Measurements from ENCODE around the gene TGIF1. TPM values are rescaled to one million over a fixed set of nuclear protein-coding genes. Genes with fewer than 3 reads are reported as not detected.

Gene TGIF1
- total RNA-seq, 4 donors from 2014 or later = 87.5 to 114 (median 106) TPM

GRCh38 chr18:3415110-3415509 lies 34.9 kb upstream of the TGIF1 start:
- intact Hi-C loops (cut with DNase I; ENCODE audit: low total_unique reads) = no loop called here
- no peak for DNase-seq (ENCODE audit: low spot score in 2 of 2)
- 93 to 95% methylated on average over 11 of the region's 11 CpGs for WGBS, 2 donors

GRCh38 chr18:3418083-3418482 lies 31.9 kb upstream of the TGIF1 start:
- 83 to 90% methylated on average over 2 of the region's 2 CpGs for WGBS, 2 donors
- intact Hi-C loops (cut with DNase I; ENCODE audit: low total_unique reads) = no loop called here
- TF ChIP-seq POLR2A (IDR thresholded peaks at IDR 0.05) = no peak
- no peak for TF ChIP-seq CTCF (IDR thresholded peaks at IDR 0.05)
- no peak overlapping the region for H3K4me3 ChIP-seq (ENCODE audit: low read depth, poor library complexity, severe bottlenecking)
- DNase-seq (ENCODE audit: low spot score in 2 of 2) = no peak

More at GRCh38 chr18:3415110-3415509, 34.9 kb upstream of the TGIF1 start:
- TF ChIP-seq POLR2A (IDR thresholded peaks at IDR 0.05) (no peak), CTCF (IDR thresholded peaks at IDR 0.05) (no peak)
- H3K4me3 ChIP-seq (ENCODE audit: low read depth, poor library complexity, severe bottlenecking) = no peak overlapping the region

DNA sequence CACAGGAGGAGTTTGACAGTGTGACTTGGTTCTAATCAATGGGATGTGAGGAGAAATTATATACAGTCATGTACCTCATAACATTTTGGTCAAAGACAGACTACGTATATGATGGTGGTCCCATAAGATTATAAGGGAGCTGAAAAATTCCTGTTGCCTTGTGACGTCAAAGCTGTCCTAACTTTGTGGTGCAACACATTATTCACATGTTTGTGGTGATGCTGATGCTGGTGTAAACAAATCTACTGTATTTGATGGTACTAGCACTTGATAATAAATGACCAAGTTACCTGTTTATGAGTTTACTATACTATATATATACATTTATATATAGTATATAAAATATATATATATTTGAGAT lies 29.1 kb upstream of the TGIF1 start:
- WGBS, 2 donors = 93 to 97% methylated on average over 2 of the region's 2 CpGs
- H3K4me3 ChIP-seq (ENCODE audit: low read depth, poor library complexity, severe bottlenecking) = no peak overlapping the region
- TF ChIP-seq POLR2A (IDR thresholded peaks at IDR 0.05) (no peak), CTCF (IDR thresholded peaks at IDR 0.05) (no peak)
- DNase-seq (ENCODE audit: low spot score in 2 of 2) = no peak
- intact Hi-C loops (cut with DNase I; ENCODE audit: low total_unique reads) = no loop called here

- 95 to 97% methylated on average over 10 of the region's 10 CpGs for WGBS, 2 donors
- TF ChIP-seq POLR2A (IDR thresholded peaks at IDR 0.05) = no peak
- TF ChIP-seq CTCF (IDR thresholded peaks at IDR 0.05) = no peak
- intact Hi-C loops (cut with DNase I; ENCODE audit: low total_unique reads) = no loop called here
- no peak overlapping the region for H3K4me3 ChIP-seq (ENCODE audit: low read depth, poor library complexity, severe bottlenecking)
- no peak for DNase-seq (ENCODE audit: low spot score in 2 of 2)
Measured at GRCh38 chr18:3422905-3423304, 27.1 kb upstream of the TGIF1 start.

DNA sequence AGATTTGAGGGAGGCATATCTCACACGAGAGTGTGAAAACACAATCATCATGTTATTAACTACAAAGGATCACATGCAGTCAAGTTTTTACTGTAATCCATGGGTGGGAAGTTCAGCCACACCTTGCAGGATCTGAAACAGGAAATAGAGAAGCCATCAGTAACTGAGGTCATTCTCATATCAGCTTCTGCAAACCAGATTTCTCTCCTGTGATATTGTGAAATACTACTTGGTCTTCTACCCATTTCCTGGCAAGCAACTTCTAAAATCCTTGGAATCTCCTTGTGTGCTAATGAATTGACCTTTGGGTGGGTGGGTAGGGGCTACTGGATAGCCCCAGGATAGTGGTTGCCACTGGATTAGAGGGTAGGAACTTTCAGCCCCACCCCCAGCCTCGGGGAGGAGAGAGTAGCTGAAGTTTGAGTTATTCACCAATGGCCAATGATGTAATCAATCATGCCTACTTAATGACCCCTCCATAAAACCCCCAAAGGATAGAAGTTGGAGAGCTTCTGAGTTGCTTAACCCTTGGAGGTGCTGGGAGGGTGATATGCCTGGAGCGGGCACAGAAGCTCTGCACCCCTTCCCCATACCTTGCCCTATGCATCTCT lies 25.6 kb upstream of the TGIF1 start:
- WGBS, 2 donors = 52 to 54% methylated on average over 3 of the region's 3 CpGs
- intact Hi-C loops (cut with DNase I; ENCODE audit: low total_unique reads) = no loop called here
- no peak for TF ChIP-seq CTCF (IDR thresholded peaks at IDR 0.05)
- no peak for TF ChIP-seq POLR2A (IDR thresholded peaks at IDR 0.05)
- no peak overlapping the region for H3K4me3 ChIP-seq (ENCODE audit: low read depth, poor library complexity, severe bottlenecking)
- no peak for DNase-seq (ENCODE audit: low spot score in 2 of 2)

GRCh38 chr18:3425030-3425429 lies 24.9 kb upstream of the TGIF1 start:
- H3K4me3 ChIP-seq (ENCODE audit: low read depth, poor library complexity, severe bottlenecking) = no peak overlapping the region
- 82 to 94% methylated on average over 3 of the region's 3 CpGs for WGBS, 2 donors
- intact Hi-C loops (cut with DNase I; ENCODE audit: low total_unique reads) = no loop called here
- TF ChIP-seq CTCF (IDR thresholded peaks at IDR 0.05) = no peak
- TF ChIP-seq POLR2A (IDR thresholded peaks at IDR 0.05) = no peak
- no peak for DNase-seq (ENCODE audit: low spot score in 2 of 2)

Data from lower leg skin (tissue), 4 donors.